Measurements from ENCODE around the gene TMEM141.

DNA sequence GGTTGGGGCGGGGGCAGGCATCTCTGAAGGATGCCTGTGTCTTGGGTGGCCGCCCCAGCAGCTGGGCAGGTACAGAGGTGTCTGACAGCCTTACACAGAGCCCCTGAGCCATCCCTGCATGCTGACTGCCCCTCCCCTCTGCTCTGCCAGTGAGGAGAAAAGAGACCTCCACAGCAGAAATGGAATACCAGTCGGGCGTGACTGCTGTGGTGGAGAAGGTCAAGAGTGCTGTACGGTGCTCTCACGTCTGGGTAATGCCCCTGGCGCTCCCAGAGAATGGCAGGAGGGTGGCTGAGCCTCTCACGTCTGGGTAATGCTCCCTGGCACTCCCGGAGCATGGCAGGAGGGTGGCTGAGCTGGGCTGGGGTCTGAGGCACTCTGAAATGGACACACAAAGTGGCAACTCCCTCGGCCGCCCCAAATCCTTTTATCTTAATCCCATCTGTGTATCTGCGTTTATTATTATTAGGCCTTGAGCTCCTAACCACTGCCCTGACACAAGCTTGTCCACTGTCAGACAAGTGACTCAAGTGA is 14.1 kb downstream of the TMEM141 start:
- TF ChIP-seq EZH2 (IDR thresholded peaks at IDR 0.05; ENCODE audit: borderline replicate concordance, low read depth, low read length, poor library complexity, severe bottlenecking), result no peak
- TF ChIP-seq, protein P1, sequence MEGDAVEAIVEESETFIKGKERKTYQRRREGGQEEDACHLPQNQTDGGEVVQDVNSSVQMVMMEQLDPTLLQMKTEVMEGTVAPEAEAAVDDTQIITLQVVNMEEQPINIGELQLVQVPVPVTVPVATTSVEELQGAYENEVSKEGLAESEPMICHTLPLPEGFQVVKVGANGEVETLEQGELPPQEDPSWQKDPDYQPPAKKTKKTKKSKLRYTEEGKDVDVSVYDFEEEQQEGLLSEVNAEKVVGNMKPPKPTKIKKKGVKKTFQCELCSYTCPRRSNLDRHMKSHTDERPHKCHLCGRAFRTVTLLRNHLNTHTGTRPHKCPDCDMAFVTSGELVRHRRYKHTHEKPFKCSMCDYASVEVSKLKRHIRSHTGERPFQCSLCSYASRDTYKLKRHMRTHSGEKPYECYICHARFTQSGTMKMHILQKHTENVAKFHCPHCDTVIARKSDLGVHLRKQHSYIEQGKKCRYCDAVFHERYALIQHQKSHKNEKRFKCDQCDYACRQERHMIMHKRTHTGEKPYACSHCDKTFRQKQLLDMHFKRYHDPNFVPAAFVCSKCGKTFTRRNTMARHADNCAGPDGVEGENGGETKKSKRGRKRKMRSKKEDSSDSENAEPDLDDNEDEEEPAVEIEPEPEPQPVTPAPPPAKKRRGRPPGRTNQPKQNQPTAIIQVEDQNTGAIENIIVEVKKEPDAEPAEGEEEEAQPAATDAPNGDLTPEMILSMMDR (conservative IDR thresholded peaks at IDR 0.05; ENCODE audit: low read depth, low read length), result no peak

All from A673 (cell line).